H1 (cell line): Measurements from ENCODE around the gene KLHL2. TPM values are rescaled to one million over a fixed set of nuclear protein-coding genes. Genes with fewer than 3 reads are reported as not detected.
"Not testable (repeated sequence)": the region's sequence is repeated elsewhere in the genome, so short reads cannot be mapped to it uniquely, and the experiment has no call there.

Source experiments
- CTCF ChIA-PET: fragments of 300-600 bp; sonication (Branson Sonifier 250); formaldehyde crosslinking; loops from one replicate; lab custom pipeline; 2021; ENCODE audit not compliant: partially characterized antibody; lab: Charles Lee
- POLR2A ChIA-PET: fragments of 300-600 bp; sonication (Branson Sonifier 250); formaldehyde crosslinking; loops from one replicate; lab custom pipeline; 2021; ENCODE audit warnings: inconsistent platforms; ENCODE audit not compliant: partially characterized antibody; lab: Charles Lee
- DNase-seq, 2 experiments: peaks; one replicate each; pipeline versions ENCODE4 v3.0.0 to v3.0.0-alpha.2; 2010 to 2022; ENCODE audit warnings: low spot score in 2 of 2, low read depth in 1 of 2, mixed read lengths in 1 of 2
- FAIRE-seq: peaks from 2 replicates; lab custom pipeline; 2011; peaks lifted over from hg19 to GRCh38; lab: Jason Lieb, UNC
- H2AFZ ChIP-seq: 2 replicates; pipeline ENCODE4 v1.8.1; 2012; ENCODE audit warnings: low read length, inconsistent platforms
- H2AK5ac ChIP-seq: 2 replicates; pipeline ENCODE4 v1.6.1; 2013; ENCODE audit warnings: low read depth, low read length
- H2BK120ac ChIP-seq: replicated peaks from 2 replicates; pipeline ENCODE3; 2013; ENCODE audit warnings: low read depth, low read length, inconsistent platforms
- H2BK12ac ChIP-seq: 2 replicates; pipeline ENCODE4 v1.6.1; 2013; ENCODE audit warnings: low read depth, low read length
- H2BK15ac ChIP-seq: 2 replicates; pipeline ENCODE4 v1.6.1; 2013; ENCODE audit warnings: low read length
- H2BK20ac ChIP-seq: 2 replicates; pipeline ENCODE4 v1.6.1; 2013; ENCODE audit warnings: low read length
- H2BK5ac ChIP-seq: 2 replicates; pipeline ENCODE4 v1.6.1; 2013; ENCODE audit warnings: low read depth, low read length
- H3K14ac ChIP-seq: 2 replicates; pipeline ENCODE4 v1.6.1; 2013; ENCODE audit warnings: inconsistent platforms; ENCODE audit not compliant: insufficient read length
- H3K18ac ChIP-seq: 2 replicates; pipeline ENCODE4 v1.6.1; 2013; ENCODE audit warnings: low read length; ENCODE audit errors: extremely low read depth
- H3K23ac ChIP-seq: 2 replicates; pipeline ENCODE4 v1.6.1; 2013; ENCODE audit warnings: inconsistent platforms; ENCODE audit not compliant: insufficient read length
- H3K23me2 ChIP-seq: 2 replicates; pipeline ENCODE4 v1.6.1; 2013; ENCODE audit warnings: low read depth, low read length
- H3K27ac ChIP-seq: 2 replicates; pipeline ENCODE4 v1.6.1; 2011; ENCODE audit warnings: low read depth, low read length, inconsistent platforms
- H3K27me3 ChIP-seq, 4 experiments: replicated peaks in 1 of 4; 1 replicate in 1 of 4; 2 replicates in 3 of 4; pipeline versions ENCODE4 v1.6.1 to v1.8.1; 2011 to 2013; ENCODE audit warnings: low read length in 3 of 4, mild to moderate bottlenecking in 3 of 4, inconsistent platforms in 2 of 4, mixed read lengths in 2 of 4, moderate library complexity in 1 of 4; ENCODE audit not compliant: control insufficient read depth in 3 of 4, insufficient read depth in 3 of 4; ENCODE audit errors: extremely low read depth in 1 of 4
- H3K36me3 ChIP-seq, 4 experiments: 2 replicates each; pipeline versions ENCODE4 v1.6.1 to v1.8.1; 2011 to 2013; ENCODE audit warnings: mild to moderate bottlenecking in 4 of 4, low read length in 3 of 4, moderate library complexity in 2 of 4, control low read depth in 1 of 4, inconsistent platforms in 1 of 4; ENCODE audit not compliant: insufficient read depth in 4 of 4, control insufficient read depth in 2 of 4
- H3K4ac ChIP-seq: replicated peaks from 2 replicates; pipeline ENCODE3; 2013; ENCODE audit warnings: low read length, low read depth, mixed read lengths, inconsistent platforms; ENCODE audit not compliant: insufficient read length
- H3K4me1 ChIP-seq, 4 experiments: replicated peaks in 1 of 4; 1 replicate in 1 of 4; 2 replicates in 3 of 4; pipeline versions ENCODE4 v1.6.1 to v1.8.1; 2011 to 2013; ENCODE audit warnings: low read length in 3 of 4, inconsistent platforms in 2 of 4, mixed read lengths in 1 of 4; ENCODE audit not compliant: insufficient read depth in 4 of 4, control insufficient read depth in 3 of 4
- H3K4me2 ChIP-seq, 2 experiments: 2 replicates each; pipeline versions ENCODE4 v1.6.1 to v1.8.1; 2011 to 2013; ENCODE audit warnings: low read depth in 2 of 2, low read length in 2 of 2, control low read depth in 1 of 2, inconsistent platforms in 1 of 2, mild to moderate bottlenecking in 1 of 2; ENCODE audit not compliant: insufficient read depth in 1 of 2
- H3K4me3 ChIP-seq, 4 experiments: fragments of 200-600, 300-600 bp in 1 of 4; sonication (generic), shearing (Covaris generic), sonication (Bioruptor Twin) in 1 of 4; 2 replicates each; pipeline versions ENCODE4 v1.5.1 to v1.8.1; 2011 to 2016; ENCODE audit warnings: low read length in 4 of 4, low read depth in 3 of 4, control low read depth in 2 of 4, inconsistent platforms in 2 of 4, mild to moderate bottlenecking in 2 of 4, mixed read lengths in 1 of 4, moderate library complexity in 1 of 4; ENCODE audit not compliant: insufficient read depth in 2 of 4; ENCODE audit errors: extremely low read depth in 1 of 4
- H3K56ac ChIP-seq: replicated peaks from 2 replicates; pipeline ENCODE3; 2013; ENCODE audit warnings: low read depth, mild to moderate bottlenecking, mixed read lengths, low read length, inconsistent platforms; ENCODE audit not compliant: insufficient read length
- H3K79me1 ChIP-seq: 2 replicates; pipeline ENCODE4 v1.6.1; 2013; ENCODE audit warnings: low read depth, low read length, control low read depth
- H3K79me2 ChIP-seq, 2 experiments: 2 replicates each; pipeline versions ENCODE4 v1.6.1 to v1.8.1; 2012 to 2013; ENCODE audit warnings: low read length in 2 of 2, mild to moderate bottlenecking in 2 of 2, inconsistent platforms in 1 of 2; ENCODE audit not compliant: insufficient read depth in 2 of 2, control insufficient read depth in 1 of 2
- H3K9ac ChIP-seq, 4 experiments: replicated peaks in 1 of 4; 1 replicate in 1 of 4; 2 replicates in 3 of 4; pipeline versions ENCODE4 v1.6.1 to v1.8.1; 2011 to 2013; ENCODE audit warnings: low read depth in 3 of 4, low read length in 3 of 4, control low read depth in 2 of 4, mild to moderate bottlenecking in 2 of 4, moderate library complexity in 2 of 4, inconsistent platforms in 1 of 4; ENCODE audit errors: extremely low read depth in 1 of 4
- H3K9me3 ChIP-seq, 2 experiments: 2 replicates each; pipeline versions ENCODE4 v1.6.1 to v1.8.1; 2012 to 2013; ENCODE audit warnings: mild to moderate bottlenecking in 2 of 2, moderate library complexity in 2 of 2, control low read depth in 1 of 2, inconsistent platforms in 1 of 2, low read depth in 1 of 2, low read length in 1 of 2, mixed read lengths in 1 of 2; ENCODE audit not compliant: insufficient read depth in 2 of 2
- H4K20me1 ChIP-seq, 2 experiments: replicated peaks in 1 of 2; 2 replicates each; pipeline versions ENCODE3 to v1.8.1; 2011 to 2013; ENCODE audit warnings: inconsistent platforms in 2 of 2, low read length in 2 of 2, mild to moderate bottlenecking in 1 of 2; ENCODE audit not compliant: insufficient read depth in 2 of 2, control insufficient read depth in 1 of 2
- H4K5ac ChIP-seq: 2 replicates; pipeline ENCODE4 v1.6.1; 2013; ENCODE audit warnings: low read length, low read depth, mixed read lengths, inconsistent platforms; ENCODE audit not compliant: insufficient read length
- H4K8ac ChIP-seq: 2 replicates; pipeline ENCODE4 v1.8.0; 2013; ENCODE audit warnings: mild to moderate bottlenecking, moderate library complexity, low read length, inconsistent platforms; ENCODE audit not compliant: insufficient read depth; ENCODE audit errors: extremely low read depth
- H4K91ac ChIP-seq: replicated peaks from 2 replicates; pipeline ENCODE3; 2013; ENCODE audit warnings: low read length, mixed read lengths, inconsistent platforms; ENCODE audit not compliant: insufficient read length
- WGBS, 2 experiments: shearing (Covaris generic) in 1 of 2; methylation state at CpG; one replicate each; pipeline versions ENCODE4 v1.1.6 to v1.1.7; 2013 to 2015; ENCODE audit warnings: low lambda C conversion rate in 2 of 2, mixed read lengths in 2 of 2, inconsistent platforms in 1 of 2, low coverage in 1 of 2, missing lambda C conversion rate in 1 of 2; ENCODE audit not compliant: insufficient replicate concordance in 2 of 2, insufficient coverage in 1 of 2, insufficient read length in 1 of 2; ENCODE audit errors: extremely low coverage in 1 of 2, missing lambda C conversion rate in 1 of 2; 5-methylcytosine and 5-hydroxymethylcytosine counted together
- polyA plus RNA-seq, 7 experiments: library from polyadenylated mRNA; depleted of rRNA in 3 of 7; stranded (reverse) in 5 of 7; unstranded in 2 of 7; fragments of >200 nt in 5 of 7; fragments of 200-250 nt in 2 of 7; gene quantifications; 1 replicate in 5 of 7; 2 replicates in 1 of 7; 4 replicates in 1 of 7; pipeline versions ENCODE4 v1.2.1 to v1.2.3, GENCODE V29; 2011 to 2013; ENCODE audit warnings: missing spikeins in 2 of 7, mixed read lengths in 2 of 7
- total RNA-seq: library from RNA; stranded (reverse); fragmentation: NEBNext Ultra II Directional; extraction: Animal tissue kit (Norgen Biotek cat#: 25700); gene quantifications from 2 replicates; pipeline ENCODE4 v1.2.1, GENCODE V29; 2021

KLHL2 gene
- total and polyA plus RNA-seq, 2 of the 8 experiments (the other 6 are each of a cell fraction or from before 2014, with no cell fraction given), result 5.2 to 12.0 TPM

DNA sequence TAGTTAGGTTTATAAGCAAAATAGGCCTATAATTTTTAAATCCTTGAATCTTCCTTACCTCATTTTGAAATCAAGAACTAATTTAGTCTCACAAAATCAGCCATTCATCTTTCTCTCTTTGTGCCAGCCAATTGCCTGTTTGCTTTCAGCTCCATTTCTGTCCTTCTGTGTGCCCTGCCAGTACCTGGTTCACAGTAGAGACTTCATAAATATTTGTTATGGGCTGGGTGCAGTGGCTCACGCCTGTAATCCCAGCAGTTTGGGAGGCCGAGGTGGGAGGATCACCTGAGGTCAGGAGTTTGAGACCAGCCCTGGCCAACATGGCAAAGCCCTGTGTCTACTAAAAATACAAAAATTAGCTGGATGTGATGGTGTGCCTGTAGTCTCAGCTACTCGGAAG is 31.9 kb upstream of the KLHL2 start:
- H4K5ac ChIP-seq, H3K79me1 ChIP-seq, H3K56ac ChIP-seq, H3K23ac ChIP-seq, H4K20me1 ChIP-seq, H3K18ac ChIP-seq, H3K27ac ChIP-seq, H3K27me3 ChIP-seq, H2AK5ac ChIP-seq, H2BK15ac ChIP-seq, H2BK5ac ChIP-seq, H2AFZ ChIP-seq, H2BK12ac ChIP-seq, DNase-seq, H3K4me2 ChIP-seq, FAIRE-seq, H3K4me3 ChIP-seq, H3K14ac ChIP-seq, H3K4me1 ChIP-seq, H3K9me3 ChIP-seq, POLR2A ChIA-PET, H3K4ac ChIP-seq, H2BK120ac ChIP-seq, H3K36me3 ChIP-seq, H4K8ac ChIP-seq, H3K79me2 ChIP-seq, H2BK20ac ChIP-seq, H3K23me2 ChIP-seq, H3K9ac ChIP-seq, H4K91ac ChIP-seq: not testable (repeated sequence)
- CTCF ChIA-PET, result interaction anchor here (0.8 to 1.6 kb wide), 2 partner anchors 22 to 176 kb away, joined by 3 to 4 read pairs; no protein-coding TSS in a partner anchor
- 83% methylated on average over 3 of the region's 3 CpGs; no CpG with 5 or more reads in 1 of the 2 experiments for WGBS, 2 experiments
